CD14-positive monocyte (primary cell): ENCODE data around the gene SPG7. TPM values are rescaled to one million over a fixed set of nuclear protein-coding genes. Genes with fewer than 3 reads are reported as not detected.

Experiments
- DNase-seq, 3 donors: peaks; one replicate each; pipeline ENCODE4 v3.0.0-alpha.2; 2011 to 2022
- H2AFZ ChIP-seq: 2 replicates; pipeline ENCODE4 v1.6.0; 2012; ENCODE audit warnings: mild to moderate bottlenecking, low read depth, low read length, inconsistent platforms; ENCODE audit not compliant: insufficient read depth, poor library complexity, severe bottlenecking
- H3K27ac ChIP-seq, 2 donors: 1 replicate in 1 of 2; 2 replicates in 1 of 2; pipeline ENCODE4 v1.5.1; 2012 to 2013; ENCODE audit warnings: low read length in 2 of 2, control low read depth in 1 of 2, inconsistent platforms in 1 of 2, low read depth in 1 of 2, mild to moderate bottlenecking in 1 of 2
- H3K27me3 ChIP-seq, 2 donors: one replicate each; pipeline versions ENCODE4 v1.6.0 to v1.6.1; 2011 to 2013; ENCODE audit warnings: low read length in 2 of 2; ENCODE audit not compliant: control insufficient read depth in 2 of 2, insufficient read depth in 2 of 2
- H3K36me3 ChIP-seq, 2 donors: replicated peaks in 1 of 2; 1 replicate in 1 of 2; 2 replicates in 1 of 2; pipeline versions ENCODE4 v1.5.1 to v1.6.1; 2012 to 2013; ENCODE audit warnings: low read length in 2 of 2, control low read depth in 1 of 2, inconsistent platforms in 1 of 2, mild to moderate bottlenecking in 1 of 2; ENCODE audit not compliant: insufficient read depth in 2 of 2, control insufficient read depth in 1 of 2
- H3K4me1 ChIP-seq, 2 donors: 1 replicate in 1 of 2; 2 replicates in 1 of 2; pipeline versions ENCODE4 v1.5.1 to v1.6.1; 2012 to 2013; ENCODE audit warnings: low read length in 2 of 2, control low read depth in 1 of 2, inconsistent platforms in 1 of 2, mild to moderate bottlenecking in 1 of 2, moderate library complexity in 1 of 2; ENCODE audit not compliant: insufficient read depth in 2 of 2, control insufficient read depth in 1 of 2
- H3K4me2 ChIP-seq: replicated peaks from 2 replicates; pipeline ENCODE3; 2012; ENCODE audit warnings: low read length, moderate library complexity, mild to moderate bottlenecking; ENCODE audit not compliant: poor library complexity, severe bottlenecking; ENCODE audit errors: extremely low read depth
- H3K4me3 ChIP-seq, 3 experiments: fragments of 200-600 bp in 1 of 3; sonication (generic) in 1 of 3; replicated peaks in 1 of 3; 1 replicate in 2 of 3; 2 replicates in 1 of 3; pipeline ENCODE4 v1.5.1; 2011 to 2013; ENCODE audit warnings: low read length in 3 of 3, mild to moderate bottlenecking in 3 of 3, control low read depth in 2 of 3, low read depth in 2 of 3, inconsistent platforms in 1 of 3, moderate library complexity in 1 of 3
- H3K79me2 ChIP-seq: 2 replicates; pipeline ENCODE4 v1.6.0; 2012; ENCODE audit warnings: mild to moderate bottlenecking, control low read depth, inconsistent platforms, low read length, moderate library complexity; ENCODE audit not compliant: insufficient read depth
- H3K9ac ChIP-seq: 2 replicates; pipeline ENCODE4 v1.6.0; 2017; ENCODE audit warnings: low read length, mild to moderate bottlenecking; ENCODE audit not compliant: insufficient read depth, poor library complexity, severe bottlenecking
- H3K9me3 ChIP-seq, 2 donors: replicated peaks in 1 of 2; 1 replicate in 1 of 2; 2 replicates in 1 of 2; pipeline versions ENCODE4 v1.5.1 to v1.6.1; 2012 to 2013; ENCODE audit warnings: low read length in 2 of 2, control low read depth in 1 of 2; ENCODE audit not compliant: control insufficient read depth in 1 of 2, insufficient read depth in 1 of 2
- H4K20me1 ChIP-seq: 2 replicates; pipeline ENCODE4 v1.6.0; 2012; ENCODE audit warnings: mild to moderate bottlenecking, low read length, control low read depth, moderate library complexity; ENCODE audit not compliant: insufficient read depth
- H3K27ac Mint-ChIP-seq, 7 donors: one replicate each; pipeline ENCODE4 v1.8.0; 2020; ENCODE audit warnings: mild to moderate bottlenecking in 7 of 7, mixed read lengths in 7 of 7, moderate library complexity in 6 of 7, inconsistent platforms in 2 of 7
- H3K27me3 Mint-ChIP-seq, 3 donors: one replicate each; pipeline ENCODE4 v1.8.0; 2021 to 2022; ENCODE audit warnings: low read depth in 3 of 3, mild to moderate bottlenecking in 3 of 3, mixed read lengths in 3 of 3, moderate library complexity in 3 of 3, inconsistent platforms in 1 of 3
- H3K36me3 Mint-ChIP-seq, 2 donors: one replicate each; pipeline ENCODE4 v1.8.0; 2020; ENCODE audit warnings: mixed read lengths in 2 of 2, inconsistent platforms in 1 of 2, mild to moderate bottlenecking in 1 of 2
- H3K4me1 Mint-ChIP-seq: one replicate; pipeline ENCODE4 v1.8.0; 2020; ENCODE audit warnings: mild to moderate bottlenecking, mixed read lengths
- H3K4me3 Mint-ChIP-seq, 2 donors: one replicate each; pipeline ENCODE4 v1.8.0; 2020; ENCODE audit warnings: mild to moderate bottlenecking in 2 of 2, mixed read lengths in 2 of 2, moderate library complexity in 1 of 2
- H3K9me3 Mint-ChIP-seq, 7 donors: one replicate each; pipeline ENCODE4 v1.8.0; 2020 to 2022; ENCODE audit warnings: mixed read lengths in 7 of 7, mild to moderate bottlenecking in 6 of 7, moderate library complexity in 6 of 7, inconsistent platforms in 2 of 7
- WGBS: methylation state at CpG from one replicate; pipeline ENCODE4 v1.1.5; 2013; ENCODE audit warnings: missing lambda C conversion rate; ENCODE audit not compliant: insufficient coverage; 5-methylcytosine and 5-hydroxymethylcytosine counted together
- intact Hi-C, 2 donors: fragments of 100-400 bp; cut with micrococcal nuclease; formaldehyde crosslinking; loops; one replicate each; pipeline versions ENCODE4 v1.15.0 to v1.15.1; 2023
- polyA plus RNA-seq, 3 donors: library from polyadenylated mRNA; depleted of rRNA in 1 of 3; unstranded in 2 of 3; stranded (reverse) in 1 of 3; fragments of 300-500 nt in 2 of 3; fragments of >200 nt in 1 of 3; fragmentation: Illumina TruSeq in 2 of 3; gene quantifications; 1 replicate in 2 of 3; 2 replicates in 1 of 3; pipeline ENCODE4 v1.2.3, GENCODE V29; 2012 to 2021
- TF ChIP-seq, protein P1 (sequence below): fragments of 200-600 bp; IDR thresholded peaks from one replicate; pipeline ENCODE4 v1.8.0; 2022; ENCODE audit warnings: antibody characterized with exemption, mild to moderate bottlenecking

Gene SPG7
- polyA plus RNA-seq, 3 donors, result 30.3 to 120 (median 34.4) TPM

DNA sequence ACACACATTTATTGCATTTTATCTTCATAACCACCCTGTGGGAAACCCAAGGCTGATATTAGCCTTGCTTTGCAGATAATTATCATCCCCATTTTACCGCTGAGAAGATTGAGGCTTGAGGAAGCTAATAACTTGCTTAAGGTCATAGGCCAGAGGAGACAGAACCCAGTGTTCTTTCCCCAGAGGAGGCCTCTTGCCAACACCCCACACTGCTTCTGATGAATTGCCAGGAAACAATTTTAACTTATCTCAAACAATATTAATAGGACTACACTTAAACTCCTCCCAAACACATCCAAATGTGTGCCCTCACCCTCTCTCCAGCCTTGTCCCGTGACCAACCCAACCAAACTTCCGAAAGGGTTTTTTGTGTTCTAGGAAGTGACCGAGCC lies 2.1 kb upstream of the SPG7 start:
- intact Hi-C loops, result loop anchor here (2.0 to 10.0 kb wide), 5 partner anchors 15 to 651 kb away; partner anchors contain the start of genes ANKRD11 (in 1 of the 2), GALNS (in 1 of the 2) and TRAPPC2L (in 1 of the 2)
- no peak for DNase-seq
- Histone ChIP-seq H3K9me3 (no peaks in the 10 kb centered on the region), H3K4me1 (peaks cover 38 to 49% of the 10 kb centered on the region in 2 donors), H3K36me3 (peaks cover 7 to 10% of the 10 kb centered on the region in 2 donors), H3K27ac (peak overlapping the region; percentile 80 to 90), H4K20me1 (peaks cover 6% of the 10 kb centered on the region), H3K4me2 (peak overlapping the region; percentile 95), H2AFZ (peak overlapping the region; percentile 10), H3K9ac (peak overlapping the region; percentile 54), H3K27me3 (no peaks in the 10 kb centered on the region), H3K79me2 (peaks cover 47% of the 10 kb centered on the region), H3K4me3 (peak overlapping the region in 1 of 3 experiments; percentile 88)
- Mint-ChIP-seq H3K36me3 (peaks cover 8 to 13% of the 10 kb centered on the region in 2 donors), H3K27ac (peak overlapping the region; percentile 93 to 97 (median 96)), H3K27me3 (no peaks in the 10 kb centered on the region), H3K9me3 (no peaks in the 10 kb centered on the region), H3K4me3 (peak overlapping the region; percentile 69 to 88), H3K4me1 (peaks cover 35% of the 10 kb centered on the region)
- WGBS, result no CpG with 5 or more reads among the region's 4 CpGs
- TF ChIP-seq, protein P1, sequence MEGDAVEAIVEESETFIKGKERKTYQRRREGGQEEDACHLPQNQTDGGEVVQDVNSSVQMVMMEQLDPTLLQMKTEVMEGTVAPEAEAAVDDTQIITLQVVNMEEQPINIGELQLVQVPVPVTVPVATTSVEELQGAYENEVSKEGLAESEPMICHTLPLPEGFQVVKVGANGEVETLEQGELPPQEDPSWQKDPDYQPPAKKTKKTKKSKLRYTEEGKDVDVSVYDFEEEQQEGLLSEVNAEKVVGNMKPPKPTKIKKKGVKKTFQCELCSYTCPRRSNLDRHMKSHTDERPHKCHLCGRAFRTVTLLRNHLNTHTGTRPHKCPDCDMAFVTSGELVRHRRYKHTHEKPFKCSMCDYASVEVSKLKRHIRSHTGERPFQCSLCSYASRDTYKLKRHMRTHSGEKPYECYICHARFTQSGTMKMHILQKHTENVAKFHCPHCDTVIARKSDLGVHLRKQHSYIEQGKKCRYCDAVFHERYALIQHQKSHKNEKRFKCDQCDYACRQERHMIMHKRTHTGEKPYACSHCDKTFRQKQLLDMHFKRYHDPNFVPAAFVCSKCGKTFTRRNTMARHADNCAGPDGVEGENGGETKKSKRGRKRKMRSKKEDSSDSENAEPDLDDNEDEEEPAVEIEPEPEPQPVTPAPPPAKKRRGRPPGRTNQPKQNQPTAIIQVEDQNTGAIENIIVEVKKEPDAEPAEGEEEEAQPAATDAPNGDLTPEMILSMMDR, result no peak

DNA sequence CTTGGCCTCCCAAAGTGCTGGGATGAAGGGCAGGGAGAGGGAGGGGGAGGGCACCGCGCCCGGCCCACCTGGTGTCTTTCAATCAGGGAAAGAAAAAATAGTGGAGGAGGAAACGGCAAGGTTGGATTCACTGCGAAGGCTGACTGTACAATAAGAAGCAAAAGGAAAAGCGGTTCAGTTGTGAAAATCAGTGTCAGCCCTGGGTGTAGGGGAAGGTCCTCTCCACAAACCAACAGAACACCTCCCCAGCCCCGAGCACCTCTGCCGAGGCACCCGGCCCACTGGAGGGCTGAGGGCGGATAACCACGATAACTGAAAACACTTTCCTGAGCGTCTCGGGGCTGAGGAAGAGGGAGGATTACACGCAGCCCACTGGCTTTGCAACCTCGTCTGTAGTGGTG lies 1.4 kb upstream of the SPG7 start:
- Mint-ChIP-seq H3K27ac (peak overlapping the region; percentile 46 to 97 (median 78)), H3K4me3 (peak overlapping the region; percentile 69 to 78), H3K36me3 (peaks cover 12 to 19% of the 10 kb centered on the region in 2 donors), H3K27me3 (no peaks in the 10 kb centered on the region), H3K4me1 (peaks cover 38% of the 10 kb centered on the region), H3K9me3 (no peaks in the 10 kb centered on the region)
- peak overlapping the region; percentile 95 for H3K4me2 ChIP-seq
- no peak overlapping the region for H2AFZ ChIP-seq
- peak overlapping the region in 1 of 2 donors; percentile 90 for H3K27ac ChIP-seq
- 21% methylated on average over 12 of the region's 15 CpGs for WGBS
- intact Hi-C loops, result loop anchor here (2.0 to 10.0 kb wide), 5 partner anchors 16 to 652 kb away; partner anchors contain the start of genes ANKRD11 (in 1 of the 2), GALNS (in 1 of the 2) and TRAPPC2L (in 1 of the 2)
- TF ChIP-seq, protein P1, result no peak
- no peaks in the 10 kb centered on the region for H3K9me3 ChIP-seq
- H3K27me3 ChIP-seq, result no peaks in the 10 kb centered on the region
- no peak for DNase-seq
- peaks cover 13 to 17% of the 10 kb centered on the region in 2 donors for H3K36me3 ChIP-seq
- H3K4me3 ChIP-seq, result peak overlapping the region; percentile 51 to 88 (median 56)
- H3K79me2 ChIP-seq, result peaks cover 47% of the 10 kb centered on the region
- H3K9ac ChIP-seq, result peak overlapping the region; percentile 94
- peaks cover 38 to 49% of the 10 kb centered on the region in 2 donors for H3K4me1 ChIP-seq
- peaks cover 6% of the 10 kb centered on the region for H4K20me1 ChIP-seq
